WTC11 (cell line): Measurements from ENCODE around the gene DBN1. TPM values are rescaled to one million over a fixed set of nuclear protein-coding genes. Genes with fewer than 3 reads are reported as not detected.

Source experiments
- ATAC-seq: fragments of 200-7000 bp; cut with Tn5 transposase; 2 replicates; pipeline ENCODE4 v1.10.0; 2021; ENCODE audit warnings: mild to moderate bottlenecking, moderate library complexity
- CTCF ChIA-PET: fragments of 300-600 bp; sonication (Branson Sonifier 250); formaldehyde crosslinking; loops from one replicate; lab custom pipeline; 2021; ENCODE audit warnings: antibody characterized with exemption; lab: Charles Lee
- POLR2A ChIA-PET: fragments of 350-600 bp; sonication (Branson Sonifier 250); formaldehyde crosslinking; loops from one replicate; lab custom pipeline; 2021; ENCODE audit warnings: antibody characterized with exemption; lab: Charles Lee
- DNase-seq: peaks from one replicate; pipeline ENCODE4 v3.0.0; 2021; ENCODE audit warnings: low spot score
- H3K27ac Mint-ChIP-seq: 2 replicates; pipeline ENCODE4 v1.8.0; 2021; ENCODE audit warnings: mixed read lengths
- H3K27me3 Mint-ChIP-seq: 2 replicates; pipeline ENCODE4 v1.8.0; 2021; ENCODE audit warnings: low read depth, mild to moderate bottlenecking, moderate library complexity, mixed read lengths
- H3K36me3 Mint-ChIP-seq: 2 replicates; pipeline ENCODE4 v1.8.0; 2021; ENCODE audit warnings: mixed read lengths
- H3K4me1 Mint-ChIP-seq: 2 replicates; pipeline ENCODE4 v1.8.0; 2022; ENCODE audit warnings: mixed read lengths
- H3K4me3 Mint-ChIP-seq: 2 replicates; pipeline ENCODE4 v1.8.0; 2021; ENCODE audit warnings: mild to moderate bottlenecking, moderate library complexity, mixed read lengths
- H3K9me3 Mint-ChIP-seq: 2 replicates; pipeline ENCODE4 v1.8.0; 2021; ENCODE audit warnings: mixed read lengths
- CBFB ChIP-seq: sonication (generic); formaldehyde crosslinking; IDR thresholded peaks from 2 replicates; pipeline ENCODE4 v1.8.1; 2022; ENCODE audit warnings: mild to moderate bottlenecking, low read depth, missing genetic modification reagents
- E2F5 ChIP-seq: sonication (generic); formaldehyde crosslinking; IDR thresholded peaks from 2 replicates; pipeline ENCODE4 v1.8.1; 2022; ENCODE audit warnings: mild to moderate bottlenecking, moderate library complexity, missing genetic modification reagents
- MAX ChIP-seq: sonication (generic); formaldehyde crosslinking; IDR thresholded peaks from 2 replicates; pipeline ENCODE4 v1.8.0; 2022; ENCODE audit warnings: mild to moderate bottlenecking, missing genetic modification reagents
- MYBL2 ChIP-seq: sonication (generic); formaldehyde crosslinking; IDR thresholded peaks from 2 replicates; pipeline ENCODE4 v1.8.1; 2023; ENCODE audit warnings: mild to moderate bottlenecking, moderate library complexity, missing genetic modification reagents
- NFE2L1 ChIP-seq: sonication (generic); formaldehyde crosslinking; IDR thresholded peaks from 2 replicates; pipeline ENCODE4 v1.8.1; 2023; ENCODE audit warnings: missing genetic modification reagents
- RELA ChIP-seq: sonication (generic); formaldehyde crosslinking; IDR thresholded peaks from 2 replicates; pipeline ENCODE4 v1.8.1; 2022; ENCODE audit warnings: missing genetic modification reagents, mild to moderate bottlenecking, borderline replicate concordance
- TCF7 ChIP-seq: sonication (generic); formaldehyde crosslinking; IDR thresholded peaks from 2 replicates; pipeline ENCODE4 v1.8.0; 2022; ENCODE audit warnings: mild to moderate bottlenecking, low read depth, missing genetic modification reagents, moderate library complexity
- TP53 ChIP-seq: sonication (generic); formaldehyde crosslinking; IDR thresholded peaks from 2 replicates; pipeline ENCODE4 v1.8.1; 2023; ENCODE audit warnings: mild to moderate bottlenecking, missing genetic modification reagents
- USF2 ChIP-seq: sonication (generic); formaldehyde crosslinking; IDR thresholded peaks from 2 replicates; pipeline ENCODE4 v1.8.1; 2023; ENCODE audit warnings: mild to moderate bottlenecking, missing genetic modification reagents, moderate library complexity
- ZBTB21 ChIP-seq: sonication (generic); formaldehyde crosslinking; IDR thresholded peaks from 2 replicates; pipeline ENCODE4 v1.8.1; 2023; ENCODE audit warnings: mild to moderate bottlenecking, missing genetic modification reagents, borderline replicate concordance
- total RNA-seq: library from RNA; stranded (reverse); gene quantifications from 3 replicates; pipeline ENCODE4 v1.2.3, GENCODE V29; 2021
- TF ChIP-seq, protein P1 (sequence below): sonication (generic); formaldehyde crosslinking; IDR thresholded peaks from 2 replicates; pipeline ENCODE4 v1.8.0; 2022; ENCODE audit warnings: missing genetic modification reagents
- TF ChIP-seq, protein P2 (sequence below): sonication (generic); formaldehyde crosslinking; IDR thresholded peaks from 2 replicates; pipeline ENCODE4 v1.8.1; 2022; ENCODE audit warnings: low read depth, mild to moderate bottlenecking, moderate library complexity, missing genetic modification reagents, borderline replicate concordance
- TF ChIP-seq, protein P3 (sequence below): sonication (generic); formaldehyde crosslinking; conservative IDR thresholded peaks from 2 replicates; pipeline ENCODE4 v1.8.1; 2023; ENCODE audit warnings: mild to moderate bottlenecking, low read depth, missing genetic modification reagents, moderate library complexity
- TF ChIP-seq, protein P4 (sequence below): sonication (generic); formaldehyde crosslinking; IDR thresholded peaks from 2 replicates; pipeline ENCODE4 v1.8.1; 2022; ENCODE audit warnings: low read depth, missing genetic modification reagents, borderline replicate concordance

The DBN1 gene
- total RNA-seq, 1 experiment from 2014 or later = 288 TPM

DNA sequence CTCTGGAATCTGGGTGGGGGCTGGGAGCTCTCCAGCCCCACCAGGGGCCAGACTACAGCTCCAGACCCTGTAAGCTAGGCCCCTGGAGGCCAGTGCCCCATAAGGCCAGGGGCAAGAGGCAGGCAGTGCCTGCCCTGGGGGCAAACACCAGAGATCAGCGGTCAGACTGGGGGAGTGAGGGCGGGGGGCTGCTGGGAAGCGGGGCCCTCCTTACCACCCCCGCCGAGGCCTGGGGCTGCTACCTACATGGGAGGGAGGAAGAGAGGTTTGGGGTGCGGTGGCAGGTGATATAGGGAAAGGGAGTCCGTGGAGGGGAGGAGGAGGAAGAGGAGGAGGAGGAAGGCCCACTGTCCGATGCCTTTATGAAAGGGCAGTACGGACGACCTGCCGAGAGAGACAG is 14.1 kb downstream of the DBN1 start:
- H3K4me3 Mint-ChIP-seq = no peak overlapping the region
- TF ChIP-seq CBFB (CRISPR knock-in tag) (no peak), MAX (CRISPR knock-in tag) (no peak), USF2 (CRISPR knock-in tag) (no peak), RELA (CRISPR knock-in tag) (no peak), E2F5 (no peak), TCF7 (CRISPR knock-in tag) (no peak)
- DNase-seq (no peak), ATAC-seq (no peak)
- H3K9me3 Mint-ChIP-seq = no peaks in the 10 kb centered on the region
- peaks cover 39% of the 10 kb centered on the region for H3K36me3 Mint-ChIP-seq
- ChIA-PET CTCF (interaction anchor here (0.6 to 2.8 kb wide), 3 partner anchors 33 to 56 kb away, joined by 7 to 41 read pairs (median 33); partner anchors contain the start of gene GRK6), POLR2A (interaction anchor here (1.1 kb wide), 2 partner anchors 10 to 13 kb away, joined by 4 read pairs; no protein-coding TSS in a partner anchor)
- H3K27ac Mint-ChIP-seq = no peak overlapping the region
- H3K27me3 Mint-ChIP-seq = no peaks in the 10 kb centered on the region
- H3K4me1 Mint-ChIP-seq = peaks cover 12% of the 10 kb centered on the region

GRCh38 chr5:177458912-177459350 is 14.5 kb downstream of the DBN1 start:
- H3K9me3 Mint-ChIP-seq = no peaks in the 10 kb centered on the region
- ATAC-seq (no peak), DNase-seq (no peak)
- peaks cover 39% of the 10 kb centered on the region for H3K36me3 Mint-ChIP-seq
- H3K27ac Mint-ChIP-seq = no peak overlapping the region
- no peak overlapping the region for H3K4me3 Mint-ChIP-seq
- ChIA-PET CTCF (interaction anchor here (0.6 to 2.8 kb wide), 3 partner anchors 33 to 55 kb away, joined by 7 to 41 read pairs (median 33); partner anchors contain the start of gene GRK6), POLR2A (interaction anchor here (1.8 kb wide), 1 partner anchor 13 kb away, joined by 9 read pairs; no protein-coding TSS in a partner anchor)
- peaks cover 13% of the 10 kb centered on the region for H3K4me1 Mint-ChIP-seq
- TF ChIP-seq, protein P1, sequence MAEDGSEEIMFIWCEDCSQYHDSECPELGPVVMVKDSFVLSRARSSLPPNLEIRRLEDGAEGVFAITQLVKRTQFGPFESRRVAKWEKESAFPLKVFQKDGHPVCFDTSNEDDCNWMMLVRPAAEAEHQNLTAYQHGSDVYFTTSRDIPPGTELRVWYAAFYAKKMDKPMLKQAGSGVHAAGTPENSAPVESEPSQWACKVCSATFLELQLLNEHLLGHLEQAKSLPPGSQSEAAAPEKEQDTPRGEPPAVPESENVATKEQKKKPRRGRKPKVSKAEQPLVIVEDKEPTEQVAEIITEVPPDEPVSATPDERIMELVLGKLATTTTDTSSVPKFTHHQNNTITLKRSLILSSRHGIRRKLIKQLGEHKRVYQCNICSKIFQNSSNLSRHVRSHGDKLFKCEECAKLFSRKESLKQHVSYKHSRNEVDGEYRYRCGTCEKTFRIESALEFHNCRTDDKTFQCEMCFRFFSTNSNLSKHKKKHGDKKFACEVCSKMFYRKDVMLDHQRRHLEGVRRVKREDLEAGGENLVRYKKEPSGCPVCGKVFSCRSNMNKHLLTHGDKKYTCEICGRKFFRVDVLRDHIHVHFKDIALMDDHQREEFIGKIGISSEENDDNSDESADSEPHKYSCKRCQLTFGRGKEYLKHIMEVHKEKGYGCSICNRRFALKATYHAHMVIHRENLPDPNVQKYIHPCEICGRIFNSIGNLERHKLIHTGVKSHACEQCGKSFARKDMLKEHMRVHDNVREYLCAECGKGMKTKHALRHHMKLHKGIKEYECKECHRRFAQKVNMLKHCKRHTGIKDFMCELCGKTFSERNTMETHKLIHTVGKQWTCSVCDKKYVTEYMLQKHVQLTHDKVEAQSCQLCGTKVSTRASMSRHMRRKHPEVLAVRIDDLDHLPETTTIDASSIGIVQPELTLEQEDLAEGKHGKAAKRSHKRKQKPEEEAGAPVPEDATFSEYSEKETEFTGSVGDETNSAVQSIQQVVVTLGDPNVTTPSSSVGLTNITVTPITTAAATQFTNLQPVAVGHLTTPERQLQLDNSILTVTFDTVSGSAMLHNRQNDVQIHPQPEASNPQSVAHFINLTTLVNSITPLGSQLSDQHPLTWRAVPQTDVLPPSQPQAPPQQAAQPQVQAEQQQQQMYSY (CRISPR knock-in tag) = no peak
- TF ChIP-seq MYBL2 (no peak), NFE2L1 (CRISPR knock-in tag) (no peak), TP53 (no peak), ZBTB21 (CRISPR knock-in tag) (no peak), TCF7 (CRISPR knock-in tag) (no peak)
- TF ChIP-seq, protein P2, sequence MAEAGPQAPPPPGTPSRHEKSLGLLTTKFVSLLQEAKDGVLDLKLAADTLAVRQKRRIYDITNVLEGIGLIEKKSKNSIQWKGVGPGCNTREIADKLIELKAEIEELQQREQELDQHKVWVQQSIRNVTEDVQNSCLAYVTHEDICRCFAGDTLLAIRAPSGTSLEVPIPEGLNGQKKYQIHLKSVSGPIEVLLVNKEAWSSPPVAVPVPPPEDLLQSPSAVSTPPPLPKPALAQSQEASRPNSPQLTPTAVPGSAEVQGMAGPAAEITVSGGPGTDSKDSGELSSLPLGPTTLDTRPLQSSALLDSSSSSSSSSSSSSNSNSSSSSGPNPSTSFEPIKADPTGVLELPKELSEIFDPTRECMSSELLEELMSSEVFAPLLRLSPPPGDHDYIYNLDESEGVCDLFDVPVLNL (CRISPR knock-in tag) = no peak
- TF ChIP-seq, protein P3, sequence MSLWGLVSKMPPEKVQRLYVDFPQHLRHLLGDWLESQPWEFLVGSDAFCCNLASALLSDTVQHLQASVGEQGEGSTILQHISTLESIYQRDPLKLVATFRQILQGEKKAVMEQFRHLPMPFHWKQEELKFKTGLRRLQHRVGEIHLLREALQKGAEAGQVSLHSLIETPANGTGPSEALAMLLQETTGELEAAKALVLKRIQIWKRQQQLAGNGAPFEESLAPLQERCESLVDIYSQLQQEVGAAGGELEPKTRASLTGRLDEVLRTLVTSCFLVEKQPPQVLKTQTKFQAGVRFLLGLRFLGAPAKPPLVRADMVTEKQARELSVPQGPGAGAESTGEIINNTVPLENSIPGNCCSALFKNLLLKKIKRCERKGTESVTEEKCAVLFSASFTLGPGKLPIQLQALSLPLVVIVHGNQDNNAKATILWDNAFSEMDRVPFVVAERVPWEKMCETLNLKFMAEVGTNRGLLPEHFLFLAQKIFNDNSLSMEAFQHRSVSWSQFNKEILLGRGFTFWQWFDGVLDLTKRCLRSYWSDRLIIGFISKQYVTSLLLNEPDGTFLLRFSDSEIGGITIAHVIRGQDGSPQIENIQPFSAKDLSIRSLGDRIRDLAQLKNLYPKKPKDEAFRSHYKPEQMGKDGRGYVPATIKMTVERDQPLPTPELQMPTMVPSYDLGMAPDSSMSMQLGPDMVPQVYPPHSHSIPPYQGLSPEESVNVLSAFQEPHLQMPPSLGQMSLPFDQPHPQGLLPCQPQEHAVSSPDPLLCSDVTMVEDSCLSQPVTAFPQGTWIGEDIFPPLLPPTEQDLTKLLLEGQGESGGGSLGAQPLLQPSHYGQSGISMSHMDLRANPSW (CRISPR knock-in tag) = no peak
- TF ChIP-seq, protein P4, sequence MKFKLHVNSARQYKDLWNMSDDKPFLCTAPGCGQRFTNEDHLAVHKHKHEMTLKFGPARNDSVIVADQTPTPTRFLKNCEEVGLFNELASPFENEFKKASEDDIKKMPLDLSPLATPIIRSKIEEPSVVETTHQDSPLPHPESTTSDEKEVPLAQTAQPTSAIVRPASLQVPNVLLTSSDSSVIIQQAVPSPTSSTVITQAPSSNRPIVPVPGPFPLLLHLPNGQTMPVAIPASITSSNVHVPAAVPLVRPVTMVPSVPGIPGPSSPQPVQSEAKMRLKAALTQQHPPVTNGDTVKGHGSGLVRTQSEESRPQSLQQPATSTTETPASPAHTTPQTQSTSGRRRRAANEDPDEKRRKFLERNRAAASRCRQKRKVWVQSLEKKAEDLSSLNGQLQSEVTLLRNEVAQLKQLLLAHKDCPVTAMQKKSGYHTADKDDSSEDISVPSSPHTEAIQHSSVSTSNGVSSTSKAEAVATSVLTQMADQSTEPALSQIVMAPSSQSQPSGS (CRISPR knock-in tag) = no peak
- no peaks in the 10 kb centered on the region for H3K27me3 Mint-ChIP-seq
